ENCODE data around the gene CYTH1. TPM values are rescaled to one million over a fixed set of nuclear protein-coding genes. Genes with fewer than 3 reads are reported as not detected.

CYTH1 gene
- total RNA-seq, 1 donor from 2014 or later: 44.3 TPM

GRCh38 chr17:78651554-78651953 is 130.5 kb downstream of the CYTH1 start:
- DNase-seq (ENCODE audit: low spot score): no peak

GRCh38 chr17:78650093-78650715 is 131.9 kb downstream of the CYTH1 start:
- DNase-seq (ENCODE audit: low spot score): no peak

- no peak for DNase-seq (ENCODE audit: low spot score)
Measured at GRCh38 chr17:78648293-78648692, 133.8 kb downstream of the CYTH1 start.

- DNase-seq (ENCODE audit: low spot score): no peak
Measured at GRCh38 chr17:78647032-78647431, 135.0 kb downstream of the CYTH1 start.

- DNase-seq (ENCODE audit: low spot score): peak; percentile 70
Measured at GRCh38 chr17:78645421-78646295, 136.4 kb downstream of the CYTH1 start.

- DNase-seq (ENCODE audit: low spot score): no peak
Measured at GRCh38 chr17:78644931-78645351, 137.1 kb downstream of the CYTH1 start.

GRCh38 chr17:78644224-78644623 is 137.8 kb downstream of the CYTH1 start:
- DNase-seq (ENCODE audit: low spot score): no peak

- no peak for DNase-seq (ENCODE audit: low spot score)
Measured at GRCh38 chr17:78643326-78643725, 138.7 kb downstream of the CYTH1 start.

GRCh38 chr17:78642707-78643106 is 139.4 kb downstream of the CYTH1 start:
- no peak for DNase-seq (ENCODE audit: low spot score)

GRCh38 chr17:78641666-78642065 is 140.4 kb downstream of the CYTH1 start:
- no peak for DNase-seq (ENCODE audit: low spot score)

GRCh38 chr17:78641243-78641642 is 140.8 kb downstream of the CYTH1 start:
- DNase-seq (ENCODE audit: low spot score): no peak

- DNase-seq (ENCODE audit: low spot score): no peak
Measured at GRCh38 chr17:78640700-78641099, 141.4 kb downstream of the CYTH1 start.

- DNase-seq (ENCODE audit: low spot score): no peak
Measured at GRCh38 chr17:78637643-78638420, 144.2 kb downstream of the CYTH1 start.

- DNase-seq (ENCODE audit: low spot score): no peak
Measured at GRCh38 chr17:78637146-78637545, 144.9 kb downstream of the CYTH1 start.

GRCh38 chr17:78634154-78634553 is 147.9 kb downstream of the CYTH1 start:
- no peak for DNase-seq (ENCODE audit: low spot score)

- DNase-seq (ENCODE audit: low spot score): no peak
Measured at GRCh38 chr17:78629436-78629995, 152.6 kb downstream of the CYTH1 start.

GRCh38 chr17:78628547-78629435 is 153.3 kb downstream of the CYTH1 start:
- no peak for DNase-seq (ENCODE audit: low spot score)

GRCh38 chr17:78624324-78625151 is 157.5 kb downstream of the CYTH1 start:
- DNase-seq (ENCODE audit: low spot score): peak; percentile 31

Data from umbilical cord (tissue), 2 donors.